OCI-LY1 (cell line): ENCODE results near the gene PAPPA.

ENCODE experiments used
- H2AFZ ChIP-seq: fragments of 200-600 bp; sonication (generic), shearing (Covaris generic); 2 replicates; pipeline ENCODE4 v1.6.0; 2014; ENCODE audit warnings: antibody characterized with exemption, mild to moderate bottlenecking, low read length
- H3F3A ChIP-seq: fragments of 200-600 bp; sonication (generic), shearing (Covaris generic); 2 replicates; pipeline ENCODE4 v1.6.0; 2014; ENCODE audit warnings: mild to moderate bottlenecking, antibody characterized with exemption, low read length, moderate library complexity; ENCODE audit not compliant: insufficient read depth
- H3K27ac ChIP-seq: fragments of 200-600 bp; sonication (generic); 2 replicates; pipeline ENCODE4 v1.5.1; 2014; ENCODE audit warnings: low read length, mixed run types, mild to moderate bottlenecking, low read depth; ENCODE audit not compliant: poor library complexity, severe bottlenecking
- H3K27me3 ChIP-seq: fragments of 200-600 bp; sonication (generic); 2 replicates; pipeline ENCODE4 v1.6.0; 2014; ENCODE audit warnings: antibody characterized with exemption, mild to moderate bottlenecking, low read length, moderate library complexity; ENCODE audit not compliant: insufficient read depth
- H3K36me3 ChIP-seq: fragments of 200-600 bp; sonication (generic); 2 replicates; pipeline ENCODE4 v1.6.1; 2014; ENCODE audit warnings: mild to moderate bottlenecking, antibody characterized with exemption, low read length, moderate library complexity, mixed read lengths; ENCODE audit not compliant: insufficient read depth
- H3K4me1 ChIP-seq: fragments of 200-600 bp; sonication (generic); 2 replicates; pipeline ENCODE4 v1.5.1; 2014; ENCODE audit warnings: mild to moderate bottlenecking, low read length, moderate library complexity; ENCODE audit not compliant: insufficient read depth, severe bottlenecking
- H3K4me2 ChIP-seq: fragments of 200-600 bp; sonication (generic), shearing (Covaris generic); 2 replicates; pipeline ENCODE4 v1.6.1; 2014; ENCODE audit warnings: low read length
- H3K4me3 ChIP-seq: fragments of 200-600 bp; sonication (generic); 2 replicates; pipeline ENCODE4 v1.5.1; 2014; ENCODE audit warnings: low read length, low read depth, mild to moderate bottlenecking, mixed read lengths; ENCODE audit not compliant: poor library complexity, severe bottlenecking
- H3K79me2 ChIP-seq: fragments of 200-600 bp; shearing (Covaris generic); 2 replicates; pipeline ENCODE4 v1.6.1; 2016; ENCODE audit warnings: mixed run types, low read length, mixed read lengths; ENCODE audit not compliant: insufficient read depth
- H3K9ac ChIP-seq: fragments of 200-600 bp; sonication (generic), shearing (Covaris generic); 2 replicates; pipeline ENCODE4 v1.6.1; 2014; ENCODE audit warnings: mild to moderate bottlenecking, low read length, mixed read lengths
- H3K9me2 ChIP-seq: fragments of 200-600 bp; sonication (generic), shearing (Covaris generic); 2 replicates; pipeline ENCODE4 v1.6.1; 2014; ENCODE audit warnings: low read depth, mild to moderate bottlenecking, low read length, mixed read lengths
- H3K9me3 ChIP-seq: fragments of 200-600 bp; shearing (Covaris generic); 2 replicates; pipeline ENCODE4 v1.6.1; 2014; ENCODE audit warnings: low read length, mixed read lengths
- H4K20me1 ChIP-seq: fragments of 200-600 bp; sonication (generic), shearing (Covaris generic); 2 replicates; pipeline ENCODE4 v1.6.0; 2016; ENCODE audit warnings: mild to moderate bottlenecking, low read length; ENCODE audit not compliant: insufficient read depth
- EZH2 ChIP-seq: fragments of 200-600 bp; sonication (generic), shearing (Covaris generic); IDR thresholded peaks from 2 replicates; pipeline ENCODE4 v1.8.0; 2017; ENCODE audit warnings: borderline replicate concordance, mixed run types, mild to moderate bottlenecking, antibody characterized with exemption, low read length, moderate library complexity, mixed read lengths
- TF ChIP-seq, protein P1 (sequence below): fragments of 200-600 bp; sonication (generic), shearing (Covaris generic); IDR thresholded peaks from 2 replicates; pipeline ENCODE4 v1.5.1; 2017; ENCODE audit warnings: mild to moderate bottlenecking, antibody characterized with exemption, low read length, moderate library complexity, mixed read lengths

Gene PAPPA

DNA sequence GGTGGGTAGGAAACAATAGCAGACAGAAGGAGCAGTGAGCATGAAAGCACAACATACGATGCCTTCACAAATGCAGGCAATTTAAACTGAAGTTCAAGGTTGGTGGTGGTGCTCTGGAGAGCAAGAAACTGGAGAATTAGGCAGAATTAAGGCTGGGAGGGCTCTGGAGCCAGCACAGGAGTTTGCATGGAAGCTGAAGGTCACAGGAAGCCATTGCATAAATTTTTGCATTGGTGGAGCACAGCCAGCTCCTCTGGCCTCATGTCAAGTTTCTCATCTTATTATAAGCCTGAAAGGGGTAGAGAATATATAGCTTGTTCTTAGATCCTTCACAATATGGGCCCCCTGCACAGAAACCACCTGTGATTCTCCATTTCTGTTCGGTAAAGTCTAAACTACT is 207.4 kb downstream of the PAPPA start:
- Histone ChIP-seq H3K36me3 (no peaks in the 10 kb centered on the region), H3F3A (no peaks in the 10 kb centered on the region), H3K79me2 (no peaks in the 10 kb centered on the region), H3K4me2 (no peak overlapping the region), H3K4me1 (no peaks in the 10 kb centered on the region), H2AFZ (no peak overlapping the region), H3K9ac (no peak overlapping the region), H3K4me3 (no peak overlapping the region), H3K27me3 (no peaks in the 10 kb centered on the region), H3K9me3 (no peaks in the 10 kb centered on the region), H4K20me1 (no peaks in the 10 kb centered on the region), H3K27ac (no peak overlapping the region), H3K9me2 (no peaks in the 10 kb centered on the region)
- TF ChIP-seq EZH2 = no peak

DNA sequence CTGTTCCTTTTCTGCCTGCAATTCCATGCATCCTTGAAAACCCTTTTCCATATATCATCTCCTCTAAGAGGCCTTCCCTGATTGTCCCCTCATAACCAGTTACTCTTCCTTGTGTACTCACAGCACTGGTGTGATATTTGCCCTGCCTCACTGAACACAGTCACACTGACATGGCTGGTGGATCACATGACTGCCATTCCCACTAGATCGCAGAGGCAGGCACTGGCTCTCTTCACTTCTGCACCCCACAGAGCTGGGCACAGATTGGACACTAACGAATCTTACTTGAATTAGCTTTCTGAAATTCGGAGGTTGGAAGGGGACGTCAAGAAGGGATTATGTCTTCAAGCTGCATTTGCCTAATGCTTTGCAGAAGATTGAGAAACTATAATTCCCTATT is 208.0 kb downstream of the PAPPA start:
- H4K20me1 ChIP-seq = no peaks in the 10 kb centered on the region
- no peaks in the 10 kb centered on the region for H3K79me2 ChIP-seq
- no peak overlapping the region for H2AFZ ChIP-seq
- H3K9me2 ChIP-seq = no peaks in the 10 kb centered on the region
- H3K4me3 ChIP-seq = no peak overlapping the region
- H3K4me1 ChIP-seq = no peaks in the 10 kb centered on the region
- H3K4me2 ChIP-seq = no peak overlapping the region
- no peak overlapping the region for H3K27ac ChIP-seq
- H3K9me3 ChIP-seq = no peaks in the 10 kb centered on the region
- H3K9ac ChIP-seq = no peak overlapping the region
- no peaks in the 10 kb centered on the region for H3K36me3 ChIP-seq
- no peaks in the 10 kb centered on the region for H3F3A ChIP-seq
- no peaks in the 10 kb centered on the region for H3K27me3 ChIP-seq
- TF ChIP-seq, protein P1, sequence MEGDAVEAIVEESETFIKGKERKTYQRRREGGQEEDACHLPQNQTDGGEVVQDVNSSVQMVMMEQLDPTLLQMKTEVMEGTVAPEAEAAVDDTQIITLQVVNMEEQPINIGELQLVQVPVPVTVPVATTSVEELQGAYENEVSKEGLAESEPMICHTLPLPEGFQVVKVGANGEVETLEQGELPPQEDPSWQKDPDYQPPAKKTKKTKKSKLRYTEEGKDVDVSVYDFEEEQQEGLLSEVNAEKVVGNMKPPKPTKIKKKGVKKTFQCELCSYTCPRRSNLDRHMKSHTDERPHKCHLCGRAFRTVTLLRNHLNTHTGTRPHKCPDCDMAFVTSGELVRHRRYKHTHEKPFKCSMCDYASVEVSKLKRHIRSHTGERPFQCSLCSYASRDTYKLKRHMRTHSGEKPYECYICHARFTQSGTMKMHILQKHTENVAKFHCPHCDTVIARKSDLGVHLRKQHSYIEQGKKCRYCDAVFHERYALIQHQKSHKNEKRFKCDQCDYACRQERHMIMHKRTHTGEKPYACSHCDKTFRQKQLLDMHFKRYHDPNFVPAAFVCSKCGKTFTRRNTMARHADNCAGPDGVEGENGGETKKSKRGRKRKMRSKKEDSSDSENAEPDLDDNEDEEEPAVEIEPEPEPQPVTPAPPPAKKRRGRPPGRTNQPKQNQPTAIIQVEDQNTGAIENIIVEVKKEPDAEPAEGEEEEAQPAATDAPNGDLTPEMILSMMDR = no peak
- TF ChIP-seq EZH2 = no peak

DNA sequence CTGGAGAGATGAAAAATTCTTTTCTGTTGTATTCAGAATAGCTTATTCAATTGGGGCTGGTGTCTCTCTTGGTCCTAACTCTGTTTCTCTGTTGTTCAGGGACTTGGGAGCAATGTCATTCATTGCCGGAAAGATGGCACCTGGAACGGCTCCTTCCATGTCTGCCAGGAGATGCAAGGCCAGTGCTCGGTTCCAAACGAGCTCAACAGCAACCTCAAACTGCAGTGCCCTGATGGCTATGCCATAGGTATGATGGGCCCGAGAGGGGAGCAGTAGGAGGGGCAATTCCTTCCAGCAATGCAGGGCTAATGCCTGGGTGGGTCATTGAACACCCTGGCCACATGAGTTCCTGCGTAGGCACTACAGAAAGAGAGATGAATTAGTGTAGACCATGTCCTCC is 208.9 kb downstream of the PAPPA start:
- H3K4me1 ChIP-seq = no peaks in the 10 kb centered on the region
- H3F3A ChIP-seq = no peaks in the 10 kb centered on the region
- no peak overlapping the region for H3K27ac ChIP-seq
- no peaks in the 10 kb centered on the region for H3K27me3 ChIP-seq
- no peak overlapping the region for H3K9ac ChIP-seq
- no peaks in the 10 kb centered on the region for H3K79me2 ChIP-seq
- H3K4me2 ChIP-seq = no peak overlapping the region
- TF ChIP-seq, protein P1 = no peak
- H3K36me3 ChIP-seq = no peaks in the 10 kb centered on the region
- no peaks in the 10 kb centered on the region for H3K9me2 ChIP-seq
- no peaks in the 10 kb centered on the region for H3K9me3 ChIP-seq
- no peak overlapping the region for H3K4me3 ChIP-seq
- no peaks in the 10 kb centered on the region for H4K20me1 ChIP-seq
- no peak overlapping the region for H2AFZ ChIP-seq

GRCh38 chr9:116365056-116365471 is 211.5 kb downstream of the PAPPA start:
- Histone ChIP-seq H3K9ac (no peak overlapping the region), H3K36me3 (no peaks in the 10 kb centered on the region), H4K20me1 (no peaks in the 10 kb centered on the region), H3K4me2 (no peak overlapping the region), H3K4me1 (no peaks in the 10 kb centered on the region), H3K79me2 (no peaks in the 10 kb centered on the region), H3K4me3 (no peak overlapping the region), H3K27ac (no peak overlapping the region), H3K27me3 (no peaks in the 10 kb centered on the region), H3F3A (no peaks in the 10 kb centered on the region), H3K9me3 (no peaks in the 10 kb centered on the region), H3K9me2 (no peaks in the 10 kb centered on the region), H2AFZ (no peak overlapping the region)
- no peak for TF ChIP-seq EZH2
- TF ChIP-seq, protein P1 = no peak
